Measurements from ENCODE around the gene LPAR1.

Gene LPAR1

DNA sequence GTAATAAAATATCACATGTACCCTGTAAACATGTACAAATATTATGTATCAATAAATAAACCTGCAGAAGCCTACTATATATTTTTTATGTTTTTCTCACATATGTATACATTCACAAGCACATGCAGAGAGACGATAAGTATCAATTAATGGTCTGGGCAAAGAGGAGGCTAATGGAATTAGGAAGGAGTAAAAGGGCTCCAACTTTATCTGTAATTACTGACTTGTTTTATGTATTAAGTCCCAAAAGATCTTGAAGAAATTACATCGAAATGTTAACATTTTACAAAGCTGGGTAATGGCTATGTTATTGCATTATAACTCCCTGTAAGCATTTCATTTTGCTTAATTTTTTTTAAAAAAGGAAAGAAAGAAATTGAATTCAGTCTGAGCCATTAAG is 78.0 kb downstream of the LPAR1 start (continued):
- TF ChIP-seq, protein P1, sequence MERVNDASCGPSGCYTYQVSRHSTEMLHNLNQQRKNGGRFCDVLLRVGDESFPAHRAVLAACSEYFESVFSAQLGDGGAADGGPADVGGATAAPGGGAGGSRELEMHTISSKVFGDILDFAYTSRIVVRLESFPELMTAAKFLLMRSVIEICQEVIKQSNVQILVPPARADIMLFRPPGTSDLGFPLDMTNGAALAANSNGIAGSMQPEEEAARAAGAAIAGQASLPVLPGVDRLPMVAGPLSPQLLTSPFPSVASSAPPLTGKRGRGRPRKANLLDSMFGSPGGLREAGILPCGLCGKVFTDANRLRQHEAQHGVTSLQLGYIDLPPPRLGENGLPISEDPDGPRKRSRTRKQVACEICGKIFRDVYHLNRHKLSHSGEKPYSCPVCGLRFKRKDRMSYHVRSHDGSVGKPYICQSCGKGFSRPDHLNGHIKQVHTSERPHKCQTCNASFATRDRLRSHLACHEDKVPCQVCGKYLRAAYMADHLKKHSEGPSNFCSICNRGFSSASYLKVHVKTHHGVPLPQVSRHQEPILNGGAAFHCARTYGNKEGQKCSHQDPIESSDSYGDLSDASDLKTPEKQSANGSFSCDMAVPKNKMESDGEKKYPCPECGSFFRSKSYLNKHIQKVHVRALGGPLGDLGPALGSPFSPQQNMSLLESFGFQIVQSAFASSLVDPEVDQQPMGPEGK (tag by site-specific recombination; IDR thresholded peaks at IDR 0.05) = no peak
- no peak for TF ChIP-seq ZNF311 (tag by site-specific recombination; IDR thresholded peaks at IDR 0.05; ENCODE audit: borderline replicate concordance)
- TF ChIP-seq, protein P2, sequence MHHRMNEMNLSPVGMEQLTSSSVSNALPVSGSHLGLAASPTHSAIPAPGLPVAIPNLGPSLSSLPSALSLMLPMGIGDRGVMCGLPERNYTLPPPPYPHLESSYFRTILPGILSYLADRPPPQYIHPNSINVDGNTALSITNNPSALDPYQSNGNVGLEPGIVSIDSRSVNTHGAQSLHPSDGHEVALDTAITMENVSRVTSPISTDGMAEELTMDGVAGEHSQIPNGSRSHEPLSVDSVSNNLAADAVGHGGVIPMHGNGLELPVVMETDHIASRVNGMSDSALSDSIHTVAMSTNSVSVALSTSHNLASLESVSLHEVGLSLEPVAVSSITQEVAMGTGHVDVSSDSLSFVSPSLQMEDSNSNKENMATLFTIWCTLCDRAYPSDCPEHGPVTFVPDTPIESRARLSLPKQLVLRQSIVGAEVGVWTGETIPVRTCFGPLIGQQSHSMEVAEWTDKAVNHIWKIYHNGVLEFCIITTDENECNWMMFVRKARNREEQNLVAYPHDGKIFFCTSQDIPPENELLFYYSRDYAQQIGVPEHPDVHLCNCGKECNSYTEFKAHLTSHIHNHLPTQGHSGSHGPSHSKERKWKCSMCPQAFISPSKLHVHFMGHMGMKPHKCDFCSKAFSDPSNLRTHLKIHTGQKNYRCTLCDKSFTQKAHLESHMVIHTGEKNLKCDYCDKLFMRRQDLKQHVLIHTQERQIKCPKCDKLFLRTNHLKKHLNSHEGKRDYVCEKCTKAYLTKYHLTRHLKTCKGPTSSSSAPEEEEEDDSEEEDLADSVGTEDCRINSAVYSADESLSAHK (tag by site-specific recombination; IDR thresholded peaks at IDR 0.05) = no peak

DNA sequence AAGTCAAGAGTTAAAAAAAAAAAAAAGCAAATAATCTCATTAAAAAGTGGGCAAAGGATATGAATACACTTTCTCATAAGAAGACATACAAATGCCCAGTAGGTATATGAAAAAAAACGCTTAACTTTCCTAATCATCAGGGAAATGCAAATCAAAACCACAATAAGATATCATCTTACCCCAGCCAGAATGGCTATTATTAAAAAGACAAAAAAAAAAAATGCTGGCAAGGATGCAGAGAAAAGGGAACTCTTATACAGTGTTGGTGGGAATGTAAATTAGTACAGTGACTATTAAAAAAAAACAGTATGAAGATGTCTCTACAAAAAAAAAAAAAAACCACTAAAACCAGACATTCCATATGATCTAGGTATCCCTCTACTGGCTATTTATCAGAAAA is 79.4 kb downstream of the LPAR1 start:
- Histone ChIP-seq H3K9me3 (ENCODE audit: control insufficient read depth, insufficient read depth, low read depth, low read length) (no peaks in the 10 kb centered on the region), H3K4me3 (ENCODE audit: low read depth, low read length) (no peak overlapping the region), H3K36me3 (ENCODE audit: control insufficient read depth in 2 of 2, insufficient read depth in 1 of 2, low read length in 2 of 2) (peaks cover 0 to 4% of the 10 kb centered on the region in 2 experiments; a peak in 1 of 3 replicates), H3K4me1 (ENCODE audit: control insufficient read depth, insufficient read depth, low read length) (no peaks in the 10 kb centered on the region; the same call in 1 of the 2 replicates), H3K27ac (ENCODE audit: extremely low read depth, low read depth, low read length) (no peak overlapping the region)
- TF ChIP-seq ZNF2 (tag by site-specific recombination; IDR thresholded peaks at IDR 0.05) = no peak
- POLR2A ChIA-PET = no interaction called here
- CTCF ChIA-PET = no interaction called here

DNA sequence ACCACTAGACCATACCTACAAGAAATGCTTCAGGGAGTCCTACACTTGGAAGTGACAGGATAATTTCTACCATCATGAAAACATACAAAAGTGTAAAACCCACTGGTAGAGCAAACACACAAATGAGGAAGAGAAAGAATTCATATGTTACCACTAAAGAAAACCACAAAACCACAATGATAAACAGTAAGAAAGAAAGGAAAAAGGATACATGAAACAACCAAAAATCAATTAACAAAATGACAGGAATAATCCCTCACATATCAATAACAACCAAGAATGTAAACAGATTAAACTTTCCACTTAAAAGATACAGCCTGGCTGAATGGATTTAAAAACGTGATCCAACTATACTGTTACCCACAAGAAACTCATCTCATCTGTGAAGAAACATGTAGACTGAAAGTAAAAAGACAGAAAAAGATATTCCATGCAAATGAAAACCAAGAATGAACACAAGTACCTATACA is 83.4 kb downstream of the LPAR1 start:
- no peak overlapping the region for H3K27ac ChIP-seq (ENCODE audit: extremely low read depth, low read depth, low read length)

DNA sequence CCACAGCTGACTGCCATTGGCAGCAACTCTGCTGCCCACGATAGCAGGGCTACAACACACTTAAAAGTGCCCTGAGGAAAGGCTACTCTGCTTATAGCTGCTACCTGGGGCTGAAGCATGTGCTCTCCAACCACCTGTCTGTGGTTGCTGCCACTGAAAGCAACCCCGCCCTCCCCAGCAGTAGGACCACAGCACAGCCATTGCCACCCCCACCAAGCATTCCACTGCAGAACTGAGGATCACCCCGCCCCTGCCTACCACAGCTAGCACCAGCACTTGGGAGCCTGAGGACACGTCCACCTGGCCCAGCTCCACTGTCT is 85.8 kb downstream of the LPAR1 start:
- Histone ChIP-seq H3K9me3 (ENCODE audit: control insufficient read depth, insufficient read depth, low read depth, low read length) (no peaks in the 10 kb centered on the region), H3K4me3 (ENCODE audit: low read depth, low read length) (no peak overlapping the region), H3K4me1 (ENCODE audit: control insufficient read depth, insufficient read depth, low read length) (no peaks in the 10 kb centered on the region; the same call in 1 of the 2 replicates), H3K27ac (ENCODE audit: extremely low read depth, low read depth, low read length) (no peak overlapping the region), H3K36me3 (ENCODE audit: control insufficient read depth in 2 of 2, insufficient read depth in 1 of 2, low read length in 2 of 2) (no peaks in the 10 kb centered on the region)
- ChIA-PET CTCF (no interaction called here), POLR2A (no interaction called here)
- TF ChIP-seq ZNF76 (tag by site-specific recombination; IDR thresholded peaks at IDR 0.05; ENCODE audit: borderline replicate concordance, low read depth) = no peak
- TF ChIP-seq ZNF133 (tag by site-specific recombination; IDR thresholded peaks at IDR 0.05) = peak; percentile 92
- no peak for TF ChIP-seq ZFP3 (tag by site-specific recombination; IDR thresholded peaks at IDR 0.05; ENCODE audit: low read depth)
- TF ChIP-seq ZNF830 (tag by site-specific recombination; IDR thresholded peaks at IDR 0.05; ENCODE audit: low read depth) = no peak
- TF ChIP-seq, protein P3, sequence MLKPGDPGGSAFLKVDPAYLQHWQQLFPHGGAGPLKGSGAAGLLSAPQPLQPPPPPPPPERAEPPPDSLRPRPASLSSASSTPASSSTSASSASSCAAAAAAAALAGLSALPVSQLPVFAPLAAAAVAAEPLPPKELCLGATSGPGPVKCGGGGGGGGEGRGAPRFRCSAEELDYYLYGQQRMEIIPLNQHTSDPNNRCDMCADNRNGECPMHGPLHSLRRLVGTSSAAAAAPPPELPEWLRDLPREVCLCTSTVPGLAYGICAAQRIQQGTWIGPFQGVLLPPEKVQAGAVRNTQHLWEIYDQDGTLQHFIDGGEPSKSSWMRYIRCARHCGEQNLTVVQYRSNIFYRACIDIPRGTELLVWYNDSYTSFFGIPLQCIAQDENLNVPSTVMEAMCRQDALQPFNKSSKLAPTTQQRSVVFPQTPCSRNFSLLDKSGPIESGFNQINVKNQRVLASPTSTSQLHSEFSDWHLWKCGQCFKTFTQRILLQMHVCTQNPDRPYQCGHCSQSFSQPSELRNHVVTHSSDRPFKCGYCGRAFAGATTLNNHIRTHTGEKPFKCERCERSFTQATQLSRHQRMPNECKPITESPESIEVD (tag by site-specific recombination; IDR thresholded peaks at IDR 0.05) = no peak
- no peak for TF ChIP-seq ZNF341 (tag by site-specific recombination; IDR thresholded peaks at IDR 0.05; ENCODE audit: low read depth)

More for the DNA sequence above, 83.4 kb downstream of the LPAR1 start:
- ChIA-PET POLR2A (no interaction called here), CTCF (no interaction called here)
- TF ChIP-seq, protein P4, sequence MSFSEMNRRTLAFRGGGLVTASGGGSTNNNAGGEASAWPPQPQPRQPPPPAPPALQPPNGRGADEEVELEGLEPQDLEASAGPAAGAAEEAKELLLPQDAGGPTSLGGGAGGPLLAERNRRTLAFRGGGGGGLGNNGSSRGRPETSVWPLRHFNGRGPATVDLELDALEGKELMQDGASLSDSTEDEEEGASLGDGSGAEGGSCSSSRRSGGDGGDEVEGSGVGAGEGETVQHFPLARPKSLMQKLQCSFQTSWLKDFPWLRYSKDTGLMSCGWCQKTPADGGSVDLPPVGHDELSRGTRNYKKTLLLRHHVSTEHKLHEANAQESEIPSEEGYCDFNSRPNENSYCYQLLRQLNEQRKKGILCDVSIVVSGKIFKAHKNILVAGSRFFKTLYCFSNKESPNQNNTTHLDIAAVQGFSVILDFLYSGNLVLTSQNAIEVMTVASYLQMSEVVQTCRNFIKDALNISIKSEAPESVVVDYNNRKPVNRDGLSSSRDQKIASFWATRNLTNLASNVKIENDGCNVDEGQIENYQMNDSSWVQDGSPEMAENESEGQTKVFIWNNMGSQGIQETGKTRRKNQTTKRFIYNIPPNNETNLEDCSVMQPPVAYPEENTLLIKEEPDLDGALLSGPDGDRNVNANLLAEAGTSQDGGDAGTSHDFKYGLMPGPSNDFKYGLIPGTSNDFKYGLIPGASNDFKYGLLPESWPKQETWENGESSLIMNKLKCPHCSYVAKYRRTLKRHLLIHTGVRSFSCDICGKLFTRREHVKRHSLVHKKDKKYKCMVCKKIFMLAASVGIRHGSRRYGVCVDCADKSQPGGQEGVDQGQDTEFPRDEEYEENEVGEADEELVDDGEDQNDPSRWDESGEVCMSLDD (tag by site-specific recombination; IDR thresholded peaks at IDR 0.05) = no peak
- TF ChIP-seq ZNF654 (tag by site-specific recombination; IDR thresholded peaks at IDR 0.05; ENCODE audit: low read depth) = no peak
- no peak for TF ChIP-seq ZNF10 (tag by site-specific recombination; IDR thresholded peaks at IDR 0.05)
- no peak for TF ChIP-seq ZNF600 (tag by site-specific recombination; IDR thresholded peaks at IDR 0.05)
- H3K9me3 ChIP-seq (ENCODE audit: control insufficient read depth, insufficient read depth, low read depth, low read length) = no peaks in the 10 kb centered on the region
- no peaks in the 10 kb centered on the region; the same call in 1 of the 2 replicates for H3K4me1 ChIP-seq (ENCODE audit: control insufficient read depth, insufficient read depth, low read length)
- H3K4me3 ChIP-seq (ENCODE audit: low read depth, low read length) = no peak overlapping the region
- H3K36me3 ChIP-seq (ENCODE audit: control insufficient read depth in 2 of 2, insufficient read depth in 1 of 2, low read length in 2 of 2) = no peaks in the 10 kb centered on the region
